IMR-90 (cell line): ENCODE measurements around the gene OR10A3. TPM values are rescaled to one million over a fixed set of nuclear protein-coding genes. Genes with fewer than 3 reads are reported as not detected.
A peak's percentile ranks its signal among the peaks of the same experiment; 100 is the strongest.

Experiments used
- ATAC-seq: fragments of 200-7000 bp; cut with Tn5 transposase; 2 replicates; pipeline ENCODE4 v1.9.1; 2020; ENCODE audit warnings: low read depth, mild to moderate bottlenecking, moderate library complexity
- BruUV-seq: library from RNA; stranded (reverse); fragments of 400-500 nt; replicated peaks from 2 replicates; lab custom pipeline; 2021; lab: Mats Ljungman, UMichigan
- CTCF ChIA-PET: fragments of 300-600 bp; formaldehyde crosslinking; extraction: SDS; loops from one replicate; lab custom pipeline; 2021; ENCODE audit warnings: antibody characterized with exemption; lab: Yijun Ruan, JAX
- POLR2A ChIA-PET: fragments of 300-600 bp; sonication (Branson Sonifier 250); formaldehyde crosslinking; loops from one replicate; lab custom pipeline; 2022; ENCODE audit warnings: antibody characterized with exemption; ENCODE audit not compliant: unreplicated experiment; lab: Charles Lee
- DNase-seq: peaks from one replicate; pipeline ENCODE4 v3.0.0; 2013
- H2AFZ ChIP-seq: replicated peaks from 2 replicates; pipeline ENCODE3; 2013; ENCODE audit warnings: low read length, mild to moderate bottlenecking; ENCODE audit not compliant: poor library complexity
- H2AK5ac ChIP-seq: 2 replicates; pipeline ENCODE4 v1.6.1; 2013; ENCODE audit warnings: low read depth, low read length, inconsistent platforms
- H2AK9ac ChIP-seq: replicated peaks from 2 replicates; pipeline ENCODE3; 2013; ENCODE audit warnings: mild to moderate bottlenecking, low read depth, low read length, moderate library complexity; ENCODE audit not compliant: poor library complexity
- H2BK120ac ChIP-seq: 2 replicates; pipeline ENCODE4 v1.6.1; 2013; ENCODE audit warnings: low read depth, low read length, inconsistent platforms
- H2BK15ac ChIP-seq: 3 replicates; pipeline ENCODE4 v1.6.1; 2013; ENCODE audit warnings: low read depth, low read length, inconsistent platforms
- H2BK20ac ChIP-seq: 2 replicates; pipeline ENCODE4 v1.6.1; 2013; ENCODE audit warnings: low read depth, mild to moderate bottlenecking, inconsistent platforms, low read length, moderate library complexity
- H2BK5ac ChIP-seq: 2 replicates; pipeline ENCODE4 v1.6.1; 2013; ENCODE audit warnings: mild to moderate bottlenecking, low read depth, low read length, inconsistent platforms; ENCODE audit not compliant: poor library complexity, severe bottlenecking
- H3K14ac ChIP-seq: replicated peaks from 2 replicates; pipeline ENCODE4 v1.6.1; 2013; ENCODE audit warnings: low read depth, low read length, inconsistent platforms
- H3K18ac ChIP-seq: 2 replicates; pipeline ENCODE4 v1.6.1; 2013; ENCODE audit warnings: low read depth, low read length, control low read depth
- H3K23ac ChIP-seq: 2 replicates; pipeline ENCODE4 v1.6.1; 2013; ENCODE audit warnings: low read depth, low read length, inconsistent platforms
- H3K27ac ChIP-seq: 2 replicates; pipeline ENCODE4 v1.5.1; 2013; ENCODE audit warnings: mild to moderate bottlenecking, control low read depth, low read length; ENCODE audit not compliant: insufficient read depth
- H3K27me3 ChIP-seq: 2 replicates; pipeline ENCODE4 v1.6.1; 2013; ENCODE audit warnings: low read length; ENCODE audit not compliant: control insufficient read depth, insufficient read depth
- H3K36me3 ChIP-seq: 2 replicates; pipeline ENCODE4 v1.6.1; 2013; ENCODE audit warnings: low read length, mixed read lengths; ENCODE audit not compliant: control insufficient read depth, insufficient read depth
- H3K4ac ChIP-seq: 2 replicates; pipeline ENCODE4 v1.6.1; 2013; ENCODE audit warnings: low read depth, low read length, inconsistent platforms
- H3K4me1 ChIP-seq: 2 replicates; pipeline ENCODE4 v1.6.1; 2013; ENCODE audit warnings: low read length, mixed read lengths; ENCODE audit not compliant: control insufficient read depth, insufficient read depth
- H3K4me2 ChIP-seq: 2 replicates; pipeline ENCODE4 v1.6.1; 2013; ENCODE audit warnings: low read depth, mild to moderate bottlenecking, control low read depth, low read length, moderate library complexity
- H3K4me3 ChIP-seq: 2 replicates; pipeline ENCODE4 v1.5.1; 2013; ENCODE audit warnings: low read depth, mild to moderate bottlenecking, control low read depth, low read length, moderate library complexity; ENCODE audit not compliant: insufficient read depth
- H3K56ac ChIP-seq: 2 replicates; pipeline ENCODE4 v1.6.1; 2013; ENCODE audit warnings: low read length, inconsistent platforms; ENCODE audit not compliant: insufficient read depth; ENCODE audit errors: extremely low read depth
- H3K79me1 ChIP-seq, 2 experiments: 2 replicates each; pipeline ENCODE4 v1.6.1; 2013; ENCODE audit warnings: low read length in 2 of 2, inconsistent platforms in 1 of 2, low read depth in 1 of 2
- H3K9ac ChIP-seq: 2 replicates; pipeline ENCODE4 v1.6.1; 2013; ENCODE audit warnings: low read depth, low read length, control low read depth
- H3K9me1 ChIP-seq: 2 replicates; pipeline ENCODE4 v1.6.1; 2013; ENCODE audit warnings: low read length, inconsistent platforms; ENCODE audit not compliant: insufficient read depth
- H3K9me3 ChIP-seq: 2 replicates; pipeline ENCODE4 v1.6.1; 2013; ENCODE audit warnings: low read length; ENCODE audit not compliant: control insufficient read depth, insufficient read depth
- H4K20me1 ChIP-seq: 2 replicates; pipeline ENCODE4 v1.6.1; 2013; ENCODE audit warnings: low read length, inconsistent platforms; ENCODE audit not compliant: insufficient read depth
- H4K5ac ChIP-seq: 2 replicates; pipeline ENCODE4 v1.6.1; 2013; ENCODE audit warnings: mild to moderate bottlenecking, low read depth, low read length, control low read depth
- H4K8ac ChIP-seq, 2 experiments: 2 replicates each; pipeline ENCODE4 v1.6.1; 2013; ENCODE audit warnings: low read depth in 2 of 2, low read length in 2 of 2, control low read depth in 1 of 2, inconsistent platforms in 1 of 2
- H4K91ac ChIP-seq: 2 replicates; pipeline ENCODE4 v1.6.1; 2013; ENCODE audit warnings: low read depth, low read length, inconsistent platforms; ENCODE audit not compliant: insufficient read depth
- BHLHE40 ChIP-seq: fragments of 150-350 bp; IDR thresholded peaks from 2 replicates; pipeline ENCODE4 v1.6.1; 2016; ENCODE audit warnings: mild to moderate bottlenecking, low read depth, low read length
- CEBPB ChIP-seq: IDR thresholded peaks from 2 replicates; pipeline ENCODE4 v1.6.1; 2012; ENCODE audit warnings: low read depth, low read length, improper control_type of control experiment
- CHD1 ChIP-seq: IDR thresholded peaks from 2 replicates; pipeline ENCODE4 v1.6.1; 2012; ENCODE audit warnings: low read depth, low read length, improper control_type of control experiment
- CTCF ChIP-seq: conservative IDR thresholded peaks from 2 replicates; pipeline ENCODE4 v1.5.1; 2012; ENCODE audit warnings: mild to moderate bottlenecking, low read depth, low read length, improper control_type of control experiment
- ELK1 ChIP-seq: fragments of 150-350 bp; IDR thresholded peaks from 2 replicates; pipeline ENCODE4 v1.6.1; 2016; ENCODE audit warnings: low read depth, mild to moderate bottlenecking, low read length, moderate library complexity, borderline replicate concordance
- FOS ChIP-seq: fragments of 150-350 bp; IDR thresholded peaks from 2 replicates; pipeline ENCODE4 v1.6.1; 2016; ENCODE audit warnings: low read depth, low read length
- MAFK ChIP-seq: IDR thresholded peaks from 2 replicates; pipeline ENCODE4 v1.6.1; 2012; ENCODE audit warnings: low read depth, low read length, improper control_type of control experiment
- MAZ ChIP-seq: IDR thresholded peaks from 2 replicates; pipeline ENCODE4 v1.6.1; 2012; ENCODE audit warnings: low read depth, mild to moderate bottlenecking, low read length, improper control_type of control experiment, moderate library complexity, borderline replicate concordance
- MXI1 ChIP-seq: IDR thresholded peaks from 2 replicates; pipeline ENCODE4 v1.6.1; 2012; ENCODE audit warnings: low read depth, mild to moderate bottlenecking, low read length, moderate library complexity, borderline replicate concordance
- POLR2A ChIP-seq: IDR thresholded peaks from 2 replicates; pipeline ENCODE4 v1.6.1; 2012; ENCODE audit warnings: mild to moderate bottlenecking, low read depth, low read length
- RAD21 ChIP-seq: IDR thresholded peaks from 2 replicates; pipeline ENCODE4 v1.6.1; 2012; ENCODE audit warnings: low read length, improper control_type of control experiment
- RCOR1 ChIP-seq: IDR thresholded peaks from 2 replicates; pipeline ENCODE4 v1.6.1; 2012; ENCODE audit warnings: mild to moderate bottlenecking, low read length, improper control_type of control experiment; ENCODE audit not compliant: insufficient replicate concordance
- RFX5 ChIP-seq: IDR thresholded peaks from 2 replicates; pipeline ENCODE4 v1.8.0; 2012; ENCODE audit warnings: low read depth, mild to moderate bottlenecking, low read length, moderate library complexity
- SMC3 ChIP-seq: fragments of 150-350 bp; IDR thresholded peaks from 2 replicates; pipeline ENCODE4 v1.6.1; 2016; ENCODE audit warnings: low read depth, mild to moderate bottlenecking, antibody characterized with exemption, low read length, moderate library complexity
- WGBS, 2 experiments: methylation state at CpG; one replicate each; pipeline versions ENCODE4 v1.1.5 to v1.1.7; 2013; ENCODE audit warnings: missing lambda C conversion rate in 2 of 2; ENCODE audit not compliant: insufficient read length in 1 of 2; ENCODE audit errors: extremely low coverage in 2 of 2; 5-methylcytosine and 5-hydroxymethylcytosine counted together
- dilution Hi-C: fragments of 300-500 bp; cut with HindIII; formaldehyde crosslinking; loops from one replicate; pipeline ENCODE4 v1.14.3; 2018; ENCODE audit warnings: low sequenced_read_pairs; ENCODE audit not compliant: unreplicated experiment
- in situ Hi-C: fragments of 300-500 bp; cut with MboI; formaldehyde crosslinking; loops from 3 replicates; pipeline ENCODE4 v1.14.3; 2019; ENCODE audit warnings: low sequenced_read_pairs, inconsistent platforms, mixed read lengths
- intact Hi-C: fragments of 100-400 bp; cut with micrococcal nuclease; formaldehyde crosslinking; loops from 2 replicates; pipeline ENCODE4 v1.10.0; 2022
- polyA plus RNA-seq, 3 experiments: library from polyadenylated mRNA; depleted of rRNA; stranded (reverse); fragments of >200 nt; gene quantifications; 2 replicates each; pipeline ENCODE4 v1.2.3, GENCODE V29; 2012; ENCODE audit warnings: low replicate concordance in 1 of 3
- total RNA-seq: library from RNA; depleted of rRNA; stranded (reverse); fragments of >200 nt; gene quantifications from 2 replicates; pipeline ENCODE4 v1.2.3, GENCODE V29; 2012
- TF ChIP-seq, protein P1 (sequence below): fragments of 150-350 bp; IDR thresholded peaks from 2 replicates; pipeline ENCODE4 v1.6.1; 2017; ENCODE audit warnings: mild to moderate bottlenecking, antibody characterized with exemption, low read length, low read depth

OR10A3 gene
- total and polyA plus RNA-seq, 2 of the 4 experiments (the other 2 are of a cell fraction), result 0.03 TPM; not detected in 1

- intact Hi-C loops, result no loop called here
- no peak for TF ChIP-seq CTCF
- no peak for TF ChIP-seq MXI1
- no peak for TF ChIP-seq CHD1
- TF ChIP-seq RCOR1, result no peak
- no peak for TF ChIP-seq MAZ
- no peak for TF ChIP-seq MAFK
- no peak for TF ChIP-seq CEBPB
- TF ChIP-seq BHLHE40, result no peak
- no peak for TF ChIP-seq RAD21
- no peak for TF ChIP-seq SMC3
- no peak for TF ChIP-seq ELK1
- TF ChIP-seq, protein P1, sequence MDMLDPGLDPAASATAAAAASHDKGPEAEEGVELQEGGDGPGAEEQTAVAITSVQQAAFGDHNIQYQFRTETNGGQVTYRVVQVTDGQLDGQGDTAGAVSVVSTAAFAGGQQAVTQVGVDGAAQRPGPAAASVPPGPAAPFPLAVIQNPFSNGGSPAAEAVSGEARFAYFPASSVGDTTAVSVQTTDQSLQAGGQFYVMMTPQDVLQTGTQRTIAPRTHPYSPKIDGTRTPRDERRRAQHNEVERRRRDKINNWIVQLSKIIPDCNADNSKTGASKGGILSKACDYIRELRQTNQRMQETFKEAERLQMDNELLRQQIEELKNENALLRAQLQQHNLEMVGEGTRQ, result no peak
- TF ChIP-seq RFX5, result no peak
- TF ChIP-seq POLR2A, result no peak
- no peak for TF ChIP-seq FOS
These were observed 40.2 kb upstream of the OR10A3 start for GRCh38 chr11:7981619-7982157.

More at GRCh38 chr11:7981619-7982157, 40.2 kb upstream of the OR10A3 start:
- in situ Hi-C loops, result loop anchor here (25.0 kb wide), 1 partner anchor 419 kb away; no protein-coding TSS in a partner anchor
- DNase-seq (no peak), ATAC-seq (no peak)
- no peak overlapping the region for H3K4me3 ChIP-seq
- peak overlapping the region; percentile 95 for H2AK5ac ChIP-seq
- no peak overlapping the region for H3K4me2 ChIP-seq
- WGBS, 2 experiments, result no CpG with 5 or more reads among the region's 1 CpG
- H4K91ac ChIP-seq, result peak overlapping the region; percentile 86
- H3K9me1 ChIP-seq, result no peaks in the 10 kb centered on the region
- peak overlapping the region; percentile 57; the same call in 1 of the 2 replicates for H4K5ac ChIP-seq
- peak overlapping the region; percentile 78 for H3K4ac ChIP-seq
- H3K56ac ChIP-seq, result no peak overlapping the region
- dilution Hi-C loops, result no loop called here
- H3K79me1 ChIP-seq, result peaks cover 4 to 8% of the 10 kb centered on the region in 2 experiments; a peak in 2 of 4 replicates
- H2AFZ ChIP-seq, result peak overlapping the region; percentile 63
- no peak overlapping the region for H3K27ac ChIP-seq
- peak overlapping the region; percentile 93; the same call in 1 of the 2 replicates for H3K18ac ChIP-seq
- H3K36me3 ChIP-seq, result no peaks in the 10 kb centered on the region
- no peaks in the 10 kb centered on the region for H3K9me3 ChIP-seq
- H3K14ac ChIP-seq, result peak overlapping the region; percentile 78
- ChIA-PET CTCF (interaction anchor here (1.3 kb wide), 1 partner anchor 77 kb away, joined by 4 read pairs; no protein-coding TSS in a partner anchor), POLR2A (no interaction called here)
- H2BK20ac ChIP-seq, result peak overlapping the region; percentile 86
- H2BK5ac ChIP-seq, result peak overlapping the region; percentile 75
- no peak overlapping the region for H3K9ac ChIP-seq
- peak overlapping the region; percentile 85 for H2BK120ac ChIP-seq
- no TSS peak for BruUV-seq
- no peaks in the 10 kb centered on the region for H3K27me3 ChIP-seq
- H2BK15ac ChIP-seq, result peak overlapping the region; percentile 87; the same call in 2 of the 3 replicates
- no peaks in the 10 kb centered on the region for H4K20me1 ChIP-seq
- peaks cover 9% of the 10 kb centered on the region; the same call in 1 of the 2 replicates for H3K4me1 ChIP-seq
- H2AK9ac ChIP-seq, result peak overlapping the region; percentile 88
- peak overlapping the region; percentile 67; the same call in 1 of the 2 replicates for H3K23ac ChIP-seq
- H4K8ac ChIP-seq, result peak overlapping the region; percentile 55 to 91; a peak in 3 of 4 replicates
